ENCODE results near the gene ZDHHC14. TPM values are rescaled to one million over a fixed set of nuclear protein-coding genes. Genes with fewer than 3 reads are reported as not detected.
A peak's percentile ranks its signal among the peaks of the same experiment; 100 is the strongest.

Gene ZDHHC14
- total RNA-seq, 1 donor from 2014 or later: 1.8 TPM

- H3K4me3 ChIP-seq (ENCODE audit: low read depth, low read length): no peak overlapping the region
- H3K36me3 ChIP-seq (ENCODE audit: control insufficient read depth, insufficient read depth, low read length): no peaks in the 10 kb centered on the region
- DNase-seq (ENCODE audit: low read depth) (peak; percentile 23), FAIRE-seq (no peak)
- no peaks in the 10 kb centered on the region for H3K27me3 ChIP-seq (ENCODE audit: control insufficient read depth, insufficient read depth, low read length)
- no peak for TF ChIP-seq CTCF (IDR thresholded peaks at IDR 0.05; ENCODE audit: insufficient read depth, low read length, severe bottlenecking)
Observed at GRCh38 chr6:157521362-157522335, 140.7 kb downstream of the ZDHHC14 start.

GRCh38 chr6:157522472-157522871, 141.5 kb downstream of the ZDHHC14 start:
- H3K4me3 ChIP-seq (ENCODE audit: low read depth, low read length): no peak overlapping the region
- no peak for TF ChIP-seq CTCF (IDR thresholded peaks at IDR 0.05; ENCODE audit: insufficient read depth, low read length, severe bottlenecking)
- H3K27me3 ChIP-seq (ENCODE audit: control insufficient read depth, insufficient read depth, low read length): no peaks in the 10 kb centered on the region
- no peak for FAIRE-seq
- no peaks in the 10 kb centered on the region for H3K36me3 ChIP-seq (ENCODE audit: control insufficient read depth, insufficient read depth, low read length)
- DNase-seq (ENCODE audit: low read depth): no peak

DNA sequence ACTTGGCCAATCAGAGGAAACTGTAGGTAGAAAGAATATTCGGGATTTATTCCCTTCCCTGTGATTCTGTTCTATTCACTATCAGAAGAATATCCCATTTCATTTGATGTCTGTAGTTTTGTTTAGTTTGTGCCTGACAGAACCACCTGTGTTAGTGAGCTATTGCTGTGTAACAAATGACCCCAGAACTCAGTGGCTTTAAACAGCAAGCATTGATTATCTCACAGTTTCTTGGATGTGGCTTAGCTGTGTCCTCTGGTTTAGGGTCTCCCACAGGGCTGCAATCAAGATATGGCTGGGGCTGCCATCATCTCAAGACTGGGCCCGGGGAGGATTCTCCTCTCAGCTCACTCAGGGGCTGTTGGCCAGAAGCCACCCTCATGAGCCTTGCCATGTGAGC, 143.7 kb downstream of the ZDHHC14 start:
- no peak overlapping the region for H3K4me3 ChIP-seq (ENCODE audit: low read depth, low read length)
- no peak for TF ChIP-seq CTCF (IDR thresholded peaks at IDR 0.05; ENCODE audit: insufficient read depth, low read length, severe bottlenecking)

GRCh38 chr6:157525292-157525889, 144.4 kb downstream of the ZDHHC14 start:
- no peak for DNase-seq (ENCODE audit: low read depth)
- H3K4me3 ChIP-seq (ENCODE audit: low read depth, low read length): no peak overlapping the region
- TF ChIP-seq CTCF (IDR thresholded peaks at IDR 0.05; ENCODE audit: insufficient read depth, low read length, severe bottlenecking): no peak
- no peaks in the 10 kb centered on the region for H3K36me3 ChIP-seq (ENCODE audit: control insufficient read depth, insufficient read depth, low read length)
- FAIRE-seq: no peak
- H3K27me3 ChIP-seq (ENCODE audit: control insufficient read depth, insufficient read depth, low read length): no peaks in the 10 kb centered on the region

More for the DNA sequence above, 143.7 kb downstream of the ZDHHC14 start:
- DNase-seq (ENCODE audit: low read depth): no peak
- no peaks in the 10 kb centered on the region for H3K36me3 ChIP-seq (ENCODE audit: control insufficient read depth, insufficient read depth, low read length)
- FAIRE-seq: no peak
- H3K27me3 ChIP-seq (ENCODE audit: control insufficient read depth, insufficient read depth, low read length): no peaks in the 10 kb centered on the region

DNA sequence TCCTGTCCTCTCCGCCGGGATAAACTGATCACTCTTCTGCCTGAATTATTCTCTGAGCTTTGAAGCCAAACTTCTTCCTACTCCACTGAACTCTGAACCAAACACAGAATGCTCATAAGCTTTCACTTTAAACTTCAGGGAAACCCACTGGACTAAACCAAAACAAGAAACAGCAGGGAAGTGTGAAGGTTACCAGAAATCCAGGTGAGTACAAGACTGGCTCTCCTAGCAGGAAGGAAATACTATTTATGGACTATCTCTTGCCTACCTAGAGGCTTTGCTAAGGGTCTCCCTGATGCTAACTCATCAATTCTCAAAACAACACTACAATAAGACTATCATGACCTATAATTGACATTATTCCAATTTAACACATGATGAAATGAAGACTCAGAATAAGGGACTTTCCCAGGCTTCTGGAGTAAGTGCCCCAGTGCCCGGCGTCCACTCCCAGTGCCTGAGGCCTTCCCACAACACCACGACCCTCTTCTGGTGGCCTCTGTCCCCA, 145.0 kb downstream of the ZDHHC14 start:
- FAIRE-seq: no peak

More for the DNA sequence above, 145.0 kb downstream of the ZDHHC14 start:
- H3K36me3 ChIP-seq (ENCODE audit: control insufficient read depth, insufficient read depth, low read length): no peaks in the 10 kb centered on the region
- no peaks in the 10 kb centered on the region for H3K27me3 ChIP-seq (ENCODE audit: control insufficient read depth, insufficient read depth, low read length)
- H3K4me3 ChIP-seq (ENCODE audit: low read depth, low read length): no peak overlapping the region
- DNase-seq (ENCODE audit: low read depth): no peak
- TF ChIP-seq CTCF (IDR thresholded peaks at IDR 0.05; ENCODE audit: insufficient read depth, low read length, severe bottlenecking): no peak

Measured in bronchial epithelial cell (primary cell).